ENCODE data around the gene SNRPB2. TPM values are rescaled to one million over a fixed set of nuclear protein-coding genes. Genes with fewer than 3 reads are reported as not detected.

Gene SNRPB2
- polyA plus RNA-seq, 1 donor from 2014 or later: 302 TPM

GRCh38 chr20:16712511-16712947, 17.3 kb upstream of the SNRPB2 start:
- Histone ChIP-seq H3K4me2 (ENCODE audit: low read length) (no peak overlapping the region), H3K9me2 (ENCODE audit: insufficient read depth, low read length) (no peaks in the 10 kb centered on the region), H2AFZ (ENCODE audit: low read depth, low read length) (no peak overlapping the region), H3K4me3 (ENCODE audit: low read length) (no peak overlapping the region), H3K79me2 (replicated peaks; ENCODE audit: insufficient read depth, low read length) (no peaks in the 10 kb centered on the region), H3K27me3 (ENCODE audit: insufficient read depth, low read depth, low read length) (no peaks in the 10 kb centered on the region), H4K20me1 (ENCODE audit: insufficient read depth) (no peaks in the 10 kb centered on the region), H3K9me3 (ENCODE audit: low read length) (no peaks in the 10 kb centered on the region), H3F3A (ENCODE audit: insufficient read depth, low read length, poor library complexity, severe bottlenecking) (no peaks in the 10 kb centered on the region), H3K9ac (ENCODE audit: low read length) (no peak overlapping the region), H3K36me3 (ENCODE audit: insufficient read depth, low read length) (no peaks in the 10 kb centered on the region), H3K27ac (ENCODE audit: low read length) (no peak overlapping the region)
- TF ChIP-seq MXI1 (conservative IDR thresholded peaks at IDR 0.05; ENCODE audit: poor library complexity, severe bottlenecking) (no peak), TAF1 (IDR thresholded peaks at IDR 0.05; ENCODE audit: low read depth) (no peak), REST (IDR thresholded peaks at IDR 0.05; ENCODE audit: borderline replicate concordance) (no peak), SMC3 (conservative IDR thresholded peaks at IDR 0.05; ENCODE audit: poor library complexity) (no peak)

- Histone ChIP-seq H3K36me3 (ENCODE audit: insufficient read depth, low read length) (no peaks in the 10 kb centered on the region), H3K9me3 (ENCODE audit: low read length) (no peaks in the 10 kb centered on the region), H3K9ac (ENCODE audit: low read length) (no peak overlapping the region), H3K27ac (ENCODE audit: low read length) (no peak overlapping the region), H3K4me3 (ENCODE audit: low read length) (no peak overlapping the region), H3K79me2 (replicated peaks; ENCODE audit: insufficient read depth, low read length) (no peaks in the 10 kb centered on the region), H3K4me2 (ENCODE audit: low read length) (no peak overlapping the region), H3K27me3 (ENCODE audit: insufficient read depth, low read depth, low read length) (no peaks in the 10 kb centered on the region), H3K9me2 (ENCODE audit: insufficient read depth, low read length) (no peaks in the 10 kb centered on the region), H4K20me1 (ENCODE audit: insufficient read depth) (no peaks in the 10 kb centered on the region), H3F3A (ENCODE audit: insufficient read depth, low read length, poor library complexity, severe bottlenecking) (no peaks in the 10 kb centered on the region), H2AFZ (ENCODE audit: low read depth, low read length) (no peak overlapping the region)
- no peak for TF ChIP-seq POLR2AphosphoS5 (IDR thresholded peaks at IDR 0.05)
- no peak for TF ChIP-seq SMC3 (conservative IDR thresholded peaks at IDR 0.05; ENCODE audit: poor library complexity)
- TF ChIP-seq RAD21 (conservative IDR thresholded peaks at IDR 0.05): no peak
- TF ChIP-seq EZH2 (IDR thresholded peaks at IDR 0.05; ENCODE audit: borderline replicate concordance, insufficient read depth, low read length, poor library complexity, severe bottlenecking): no peak
- no peak for TF ChIP-seq MXI1 (conservative IDR thresholded peaks at IDR 0.05; ENCODE audit: poor library complexity, severe bottlenecking)
- no peak for TF ChIP-seq REST (IDR thresholded peaks at IDR 0.05; ENCODE audit: borderline replicate concordance)
- no peak for TF ChIP-seq TAF1 (IDR thresholded peaks at IDR 0.05; ENCODE audit: low read depth)
Observed at GRCh38 chr20:16713066-16713465, 16.8 kb upstream of the SNRPB2 start.

All from neural cell (in vitro differentiated cells).